Raji (cell line): ENCODE data around the gene NUFIP1.
A peak's percentile ranks its signal among the peaks of the same experiment; 100 is the strongest.

ENCODE experiments used
- POLR2A ChIP-seq: IDR thresholded peaks from 2 replicates; pipeline ENCODE4 v1.6.1; 2011; ENCODE audit warnings: low read depth, low read length, control low read depth; ENCODE audit not compliant: insufficient read depth

Gene NUFIP1

GRCh38 chr13:44989071-44989889, at the start of gene NUFIP1, which contains the start of gene GPALPP1:
TSS of gene NUFIP1 (minus strand) at chr13:44989471. CDS start at chr13:44989436, 35 bp downstream.
TSS of gene GPALPP1 (plus strand) at chr13:44989538. CDS start at chr13:44989655, 117 bp downstream.
- TF ChIP-seq POLR2A = peak; percentile 85

DNA sequence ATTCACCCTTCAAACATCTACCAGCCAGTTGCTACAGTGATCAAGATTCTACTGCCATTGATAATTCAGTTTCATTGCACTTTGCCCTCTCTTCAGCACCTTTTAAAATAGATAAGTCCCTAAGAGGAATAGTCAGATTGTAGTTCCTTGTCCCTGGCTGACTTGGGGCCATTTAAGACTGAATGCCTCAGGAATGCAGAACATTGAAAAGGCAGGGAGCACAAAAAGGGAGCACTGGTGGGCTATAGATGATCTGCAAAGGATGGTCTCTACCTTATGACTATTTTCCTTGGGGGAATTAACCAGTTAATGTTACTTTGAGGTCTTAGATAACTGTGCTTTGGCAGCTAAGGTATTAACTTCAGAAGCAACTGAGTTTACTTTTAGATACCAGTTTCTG, 46.9 kb upstream of the NUFIP1 start:
- TF ChIP-seq POLR2A = no peak

DNA sequence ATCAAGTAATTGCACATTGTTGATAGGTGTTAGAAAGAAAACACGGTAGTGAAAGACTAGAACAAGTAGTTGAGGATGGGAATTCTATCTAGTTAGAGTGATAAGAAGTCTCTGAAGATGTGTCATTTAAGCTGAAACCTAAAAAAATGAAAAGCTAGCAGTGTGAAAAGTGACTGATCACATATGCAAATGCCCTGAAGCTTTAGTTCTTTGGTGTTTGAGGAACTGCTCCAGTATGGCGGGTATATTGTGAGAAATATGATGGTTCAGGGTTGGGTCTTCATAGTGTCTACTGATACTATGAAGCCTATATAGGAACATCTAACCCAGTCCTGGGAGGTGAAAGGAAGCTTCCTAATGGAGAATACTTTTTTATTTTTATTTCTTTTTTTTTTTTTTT, 45.1 kb upstream of the NUFIP1 start:
- no peak for TF ChIP-seq POLR2A

GRCh38 chr13:45024847-45025246, 35.6 kb upstream of the NUFIP1 start:
- TF ChIP-seq POLR2A = no peak

- no peak for TF ChIP-seq POLR2A
These were observed 32.0 kb upstream of the NUFIP1 start for GRCh38 chr13:45021250-45021649.

DNA sequence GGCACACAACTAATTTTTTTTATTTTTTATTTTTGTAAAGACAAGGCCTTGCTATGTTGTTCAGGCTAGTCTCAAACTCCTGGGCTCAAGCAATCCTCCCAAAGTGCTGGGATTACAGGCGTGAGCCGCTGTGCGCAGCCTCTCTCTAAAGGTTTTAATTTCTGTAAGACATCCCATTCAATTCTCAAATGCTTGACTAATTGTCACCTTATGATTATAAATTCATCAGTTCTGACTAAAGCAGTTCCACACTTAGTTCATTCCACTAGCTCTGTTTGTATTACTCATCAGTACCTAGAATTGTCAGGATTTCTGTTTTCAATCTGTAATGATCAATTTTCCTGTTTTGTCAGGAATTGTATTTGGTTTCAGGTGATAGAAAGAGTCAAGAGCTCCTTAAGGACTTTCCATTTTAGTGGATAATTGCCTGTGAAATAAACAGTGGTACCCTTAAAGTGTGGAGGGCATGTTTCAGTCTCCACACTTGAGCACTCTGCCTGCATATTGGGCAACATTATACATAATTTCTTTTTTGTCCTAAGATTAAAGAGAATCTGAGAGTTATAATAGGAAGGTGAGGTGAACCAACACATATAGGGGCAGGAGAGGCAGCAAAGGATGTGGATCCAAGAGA, 27.6 kb upstream of the NUFIP1 start:
- no peak for TF ChIP-seq POLR2A

DNA sequence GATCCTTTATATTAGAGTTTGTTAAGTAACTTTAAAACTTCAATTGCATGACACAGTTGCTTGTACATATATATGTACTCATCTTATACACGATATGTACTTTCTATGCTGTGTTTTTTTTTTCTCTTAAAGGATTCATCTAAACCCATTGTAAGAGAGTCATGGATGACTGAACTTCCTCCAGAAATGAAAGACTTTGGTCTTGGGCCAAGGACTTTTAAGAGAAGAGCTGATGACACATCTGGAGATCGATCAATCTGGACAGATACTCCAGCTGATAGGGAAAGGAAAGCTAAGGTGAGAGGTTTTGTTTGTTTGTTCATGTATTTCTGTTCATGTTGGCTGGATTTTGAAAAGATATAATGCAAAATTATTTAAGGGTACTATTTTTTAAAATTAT, 26.0 kb upstream of the NUFIP1 start:
- TF ChIP-seq POLR2A = no peak

- no peak for TF ChIP-seq POLR2A
These were observed 21.9 kb upstream of the NUFIP1 start for GRCh38 chr13:45011198-45011597.

GRCh38 chr13:45007823-45008222, 18.6 kb upstream of the NUFIP1 start:
- TF ChIP-seq POLR2A = no peak

- TF ChIP-seq POLR2A = no peak
These were observed 18.0 kb upstream of the NUFIP1 start for GRCh38 chr13:45007225-45007624.

- TF ChIP-seq POLR2A = no peak
These were observed 14.8 kb upstream of the NUFIP1 start for GRCh38 chr13:45004096-45004495.

GRCh38 chr13:45003417-45003816, 14.1 kb upstream of the NUFIP1 start:
- TF ChIP-seq POLR2A = no peak

GRCh38 chr13:44989941-44990340, 670 bp upstream of the NUFIP1 start:
- TF ChIP-seq POLR2A = no peak

DNA sequence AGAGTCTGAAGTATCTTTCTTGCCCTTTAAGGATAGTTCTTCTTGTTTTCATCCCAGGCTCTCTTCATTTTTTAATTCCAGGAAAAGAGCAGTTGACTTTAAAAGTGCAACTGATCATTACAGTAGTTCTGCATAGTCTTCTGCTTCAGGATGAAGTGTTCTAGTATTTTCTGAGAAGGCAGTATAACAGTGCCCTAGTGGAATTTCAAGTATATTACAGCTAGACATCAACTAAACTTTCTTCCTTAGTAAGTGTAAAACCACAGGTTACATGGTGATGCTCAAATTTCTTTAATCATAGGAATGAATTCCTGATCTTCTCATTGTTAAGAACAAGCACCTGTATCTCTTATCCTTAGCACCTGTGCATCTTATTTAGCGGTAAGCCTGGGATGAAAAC, 10.9 kb downstream of the NUFIP1 start:
- TF ChIP-seq POLR2A = no peak

GRCh38 chr13:44976949-44977583, 12.2 kb downstream of the NUFIP1 start:
- no peak for TF ChIP-seq POLR2A

DNA sequence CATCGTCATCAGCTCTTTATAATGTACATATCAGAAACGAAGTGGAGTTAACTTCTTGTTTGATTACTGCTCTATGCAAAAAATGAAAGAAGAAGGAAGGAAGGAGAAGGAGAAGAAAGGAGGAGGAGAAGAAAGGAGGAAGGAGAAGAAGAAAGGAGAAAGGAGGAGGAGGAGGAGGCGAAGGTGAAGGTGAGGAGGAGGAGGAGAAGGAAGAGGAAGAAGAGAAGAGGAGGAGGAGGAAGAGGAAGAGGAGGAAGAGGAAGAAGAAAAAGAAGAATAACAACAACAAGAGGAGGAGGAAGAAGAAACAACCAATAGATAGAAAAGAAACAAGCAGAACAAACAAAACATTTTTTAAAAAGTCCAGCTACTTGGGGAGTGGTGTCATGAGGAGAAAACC, 13.1 kb downstream of the NUFIP1 start:
- TF ChIP-seq POLR2A = no peak
